Smooth muscle cell (in vitro differentiated cells): ENCODE measurements around the gene IRF8. TPM values are rescaled to one million over a fixed set of nuclear protein-coding genes. Genes with fewer than 3 reads are reported as not detected.

Source experiments
- DNase-seq: peaks from one replicate; lab custom pipeline; 2025; ENCODE audit not compliant: unreplicated experiment; lab: John Stamatoyannopoulos, UW
- H2AFZ ChIP-seq: fragments of 200-600 bp; sonication (generic); 2 replicates; pipeline ENCODE4 v1.6.0; 2016; ENCODE audit warnings: antibody characterized with exemption, low read depth, mild to moderate bottlenecking
- H3F3A ChIP-seq: fragments of 200-600 bp; sonication (generic); 2 replicates; pipeline ENCODE4 v1.6.0; 2017; ENCODE audit warnings: antibody characterized with exemption, low read depth
- H3K27ac ChIP-seq: fragments of 200-600 bp; sonication (generic); 2 replicates; pipeline ENCODE4 v1.5.1; 2016; ENCODE audit warnings: low read depth, mild to moderate bottlenecking
- H3K27me3 ChIP-seq: fragments of 200-600 bp; sonication (generic); 2 replicates; pipeline ENCODE4 v1.6.1; 2016; ENCODE audit warnings: low read depth, mild to moderate bottlenecking
- H3K36me3 ChIP-seq: fragments of 200-600 bp; sonication (generic); 2 replicates; pipeline ENCODE4 v1.5.1; 2016; ENCODE audit warnings: low read depth
- H3K4me1 ChIP-seq: fragments of 200-600 bp; sonication (generic); 2 replicates; pipeline ENCODE4 v1.5.1; 2016; ENCODE audit warnings: low read depth
- H3K4me2 ChIP-seq: fragments of 200-600 bp; sonication (generic); 2 replicates; pipeline ENCODE4 v1.6.0; 2016; ENCODE audit warnings: mild to moderate bottlenecking
- H3K4me3 ChIP-seq: fragments of 200-600 bp; sonication (generic); 2 replicates; pipeline ENCODE4 v1.5.1; 2016; ENCODE audit warnings: mild to moderate bottlenecking
- H3K79me2 ChIP-seq: fragments of 200-600 bp; sonication (generic); 2 replicates; pipeline ENCODE4 v1.6.0; 2016; ENCODE audit warnings: low read depth, mild to moderate bottlenecking
- H3K9ac ChIP-seq: fragments of 200-600 bp; sonication (generic); 2 replicates; pipeline ENCODE4 v1.6.0; 2016; ENCODE audit warnings: low read depth
- H3K9me3 ChIP-seq: fragments of 200-600 bp; sonication (generic); replicated peaks from 2 replicates; pipeline ENCODE4 v1.5.1; 2016; ENCODE audit warnings: low read depth
- H4K20me1 ChIP-seq: fragments of 200-600 bp; sonication (generic); 2 replicates; pipeline ENCODE4 v1.6.0; 2016; ENCODE audit warnings: low read depth
- CTCF ChIP-seq: fragments of 200-600 bp; sonication (generic); IDR thresholded peaks from 2 replicates; pipeline ENCODE4 v1.5.1; 2017; ENCODE audit warnings: borderline replicate concordance, mild to moderate bottlenecking, antibody characterized with exemption; ENCODE audit not compliant: insufficient read depth, poor library complexity, severe bottlenecking
- WGBS: methylation state at CpG from one replicate; pipeline ENCODE4 v1.1.7; 2016; ENCODE audit warnings: low lambda C conversion rate; 5-methylcytosine and 5-hydroxymethylcytosine counted together
- polyA plus RNA-seq: library from polyadenylated mRNA; unstranded; fragments of >200 nt; fragmentation: Nextera tagmentation; extraction: Ambion mirVana; gene quantifications from 2 replicates; pipeline ENCODE4 v1.2.1, GENCODE V29; 2016
- total RNA-seq: library from RNA; depleted of rRNA; stranded (reverse); fragments of >200 nt; gene quantifications from 2 replicates; pipeline ENCODE4 v1.2.3, GENCODE V29; 2014

IRF8 gene
- total and polyA plus RNA-seq, 2 experiments from 2014 or later = 0.88 to 3.4 TPM

GRCh38 chr16:85901773-85902365 is 2.9 kb downstream of the IRF8 start:
- TF ChIP-seq CTCF = no peak
- no peak overlapping the region for H2AFZ ChIP-seq
- H3K36me3 ChIP-seq = no peaks in the 10 kb centered on the region
- no peak overlapping the region for H3K4me3 ChIP-seq
- H3K9me3 ChIP-seq = no peaks in the 10 kb centered on the region
- no peak overlapping the region for H3K27ac ChIP-seq
- peaks cover 32% of the 10 kb centered on the region for H3K27me3 ChIP-seq
- peaks cover 3% of the 10 kb centered on the region for H3F3A ChIP-seq
- H3K79me2 ChIP-seq = no peaks in the 10 kb centered on the region
- DNase-seq = no peak
- H4K20me1 ChIP-seq = no peaks in the 10 kb centered on the region
- no peak overlapping the region for H3K9ac ChIP-seq
- H3K4me1 ChIP-seq = peaks cover 12% of the 10 kb centered on the region
- no peak overlapping the region for H3K4me2 ChIP-seq
- WGBS = 72% methylated on average over 7 of the region's 7 CpGs

GRCh38 chr16:85902366-85903155 is 3.6 kb downstream of the IRF8 start:
- no peak overlapping the region for H3K27ac ChIP-seq
- WGBS = 68% methylated on average over 20 of the region's 20 CpGs
- TF ChIP-seq CTCF = no peak
- no peak overlapping the region for H2AFZ ChIP-seq
- peaks cover 25% of the 10 kb centered on the region for H3K27me3 ChIP-seq
- no peaks in the 10 kb centered on the region for H3K9me3 ChIP-seq
- DNase-seq = no peak
- H4K20me1 ChIP-seq = no peaks in the 10 kb centered on the region
- no peak overlapping the region for H3K4me2 ChIP-seq
- H3K4me3 ChIP-seq = no peak overlapping the region
- no peak overlapping the region for H3K9ac ChIP-seq
- H3F3A ChIP-seq = peaks cover 1% of the 10 kb centered on the region
- H3K4me1 ChIP-seq = peaks cover 12% of the 10 kb centered on the region
- no peaks in the 10 kb centered on the region for H3K36me3 ChIP-seq
- no peaks in the 10 kb centered on the region for H3K79me2 ChIP-seq

- no peaks in the 10 kb centered on the region for H3K36me3 ChIP-seq
- H3K27ac ChIP-seq = no peak overlapping the region
- H3F3A ChIP-seq = no peaks in the 10 kb centered on the region
- H4K20me1 ChIP-seq = no peaks in the 10 kb centered on the region
- H3K27me3 ChIP-seq = peaks cover 15% of the 10 kb centered on the region
- no peak overlapping the region for H3K9ac ChIP-seq
- no peak for TF ChIP-seq CTCF
- no peak overlapping the region for H3K4me2 ChIP-seq
- DNase-seq = no peak
- H3K4me1 ChIP-seq = peaks cover 6% of the 10 kb centered on the region
- WGBS = 93% methylated on average over 6 of the region's 6 CpGs
- H3K9me3 ChIP-seq = no peaks in the 10 kb centered on the region
- H3K79me2 ChIP-seq = no peaks in the 10 kb centered on the region
- no peak overlapping the region for H2AFZ ChIP-seq
- no peak overlapping the region for H3K4me3 ChIP-seq
These were observed 4.6 kb downstream of the IRF8 start for GRCh38 chr16:85903559-85903958.
